K562 (cell line): ENCODE data around the gene TCF15. TPM values are rescaled to one million over a fixed set of nuclear protein-coding genes. Genes with fewer than 3 reads are reported as not detected.

Experiments
- DLX4 ChIP-seq: fragments of 250-450 bp; sonication (Bioruptor Pico); IDR thresholded peaks from 2 replicates; pipeline ENCODE4 v1.6.1; 2021; ENCODE audit warnings: mild to moderate bottlenecking
- ELF4 ChIP-seq: fragments of 450-650 bp; formaldehyde crosslinking; IDR thresholded peaks from 2 replicates; pipeline ENCODE4 v1.4.0; 2022; ENCODE audit warnings: missing genetic modification characterization
- ETV6 ChIP-seq, 3 experiments: fragments of 150-350 bp in 1 of 3; sonication (generic) in 1 of 3; formaldehyde crosslinking in 1 of 3; IDR thresholded peaks; 2 replicates each; pipeline versions ENCODE4 v1.6.1 to v1.8.0; 2014 to 2022; ENCODE audit warnings: borderline replicate concordance in 2 of 3, low read depth in 2 of 3, antibody characterized with exemption in 1 of 3, low read length in 1 of 3, mild to moderate bottlenecking in 1 of 3, missing genetic modification reagents in 1 of 3
- HIVEP1 ChIP-seq: fragments of 250-450 bp; sonication (Bioruptor Pico); IDR thresholded peaks from 2 replicates; pipeline ENCODE4 v1.4.0; 2020; ENCODE audit warnings: mild to moderate bottlenecking
- IRF2 ChIP-seq: sonication (generic); formaldehyde crosslinking; IDR thresholded peaks from 2 replicates; pipeline ENCODE4 v1.8.1; 2022; ENCODE audit warnings: mild to moderate bottlenecking, missing genetic modification reagents
- KLF10 ChIP-seq: fragments of 250-450 bp; sonication (Bioruptor Pico); IDR thresholded peaks from 2 replicates; pipeline ENCODE4 v1.6.1; 2021; ENCODE audit warnings: matching md5 sums
- LARP7 ChIP-seq: fragments of 450-650 bp; IDR thresholded peaks from 2 replicates; pipeline ENCODE4 v1.6.1; 2016
- MECOM ChIP-seq: fragments of 250-450 bp; sonication (Bioruptor Pico); IDR thresholded peaks from 2 replicates; pipeline ENCODE4 v1.8.0; 2022; ENCODE audit warnings: inconsistent platforms
- PTBP1 ChIP-seq: fragments of 200-400 bp; formaldehyde crosslinking; IDR thresholded peaks from 2 replicates; pipeline ENCODE4 v1.6.1; 2017; ENCODE audit warnings: low read depth, low read length
- SIN3A ChIP-seq, 2 experiments: fragments of 150-350 bp in 1 of 2; IDR thresholded peaks; 2 replicates each; pipeline ENCODE4 v1.6.1; 2011 to 2016; ENCODE audit warnings: borderline replicate concordance in 2 of 2, low read depth in 2 of 2, low read length in 2 of 2, mild to moderate bottlenecking in 2 of 2, moderate library complexity in 2 of 2; ENCODE audit not compliant: control insufficient read depth in 1 of 2
- TAF15 ChIP-seq: fragments of 200-400 bp; formaldehyde crosslinking; IDR thresholded peaks from 2 replicates; pipeline ENCODE4 v1.6.1; 2017; ENCODE audit warnings: mild to moderate bottlenecking, low read depth, low read length, moderate library complexity
- THRA ChIP-seq: fragments of 450-650 bp; IDR thresholded peaks from 2 replicates; pipeline ENCODE4 v1.6.1; 2017; ENCODE audit warnings: mild to moderate bottlenecking, moderate library complexity
- TRIM24 ChIP-seq, 2 experiments: fragments of 450-650 bp; IDR thresholded peaks; 2 replicates each; pipeline ENCODE4 v1.6.1; 2016
- ZNF431 ChIP-seq: sonication (generic); formaldehyde crosslinking; IDR thresholded peaks from 2 replicates; pipeline ENCODE4 v1.8.0; 2022; ENCODE audit warnings: mild to moderate bottlenecking, missing genetic modification reagents
- ZNF551 ChIP-seq: fragments of 250-450 bp; sonication (Bioruptor Pico); IDR thresholded peaks from 2 replicates; pipeline ENCODE4 v1.5.0; 2021; ENCODE audit warnings: mild to moderate bottlenecking, moderate library complexity
- ZNF644 ChIP-seq: fragments of 200-800 bp; sonication (Bioruptor generic); IDR thresholded peaks from 2 replicates; pipeline ENCODE4 v1.6.1; 2016; ENCODE audit warnings: low read depth, missing genetic modification characterization, missing compliant biosample characterization
- polyA plus RNA-seq, 8 experiments: library from polyadenylated mRNA; depleted of rRNA in 4 of 8; stranded (reverse) in 5 of 8; unstranded in 3 of 8; fragments of >200 nt; fragmentation: Nextera tagmentation in 2 of 8; fragmentation: Illumina TruSeq in 1 of 8; extraction: Ambion mirVana in 2 of 8; extraction: Trizol in 1 of 8; gene quantifications; 2 replicates each; pipeline versions ENCODE4 v1.2.1 to v1.2.3, GENCODE V29; 2011 to 2014; ENCODE audit warnings: inconsistent platforms in 1 of 8, missing spikeins in 1 of 8
- total RNA-seq, 7 experiments: library from RNA; depleted of rRNA in 6 of 7; stranded (reverse); fragments of >200 nt in 6 of 7; fragmentation: Illumina TruSeq in 2 of 7; extraction: Trizol in 2 of 7; gene quantifications; 2 replicates each; pipeline versions ENCODE4 v1.2.1 to v1.2.3, GENCODE V29; 2011 to 2021; ENCODE audit warnings: low replicate concordance in 1 of 7
- TF ChIP-seq, protein P1 (sequence below), 2 experiments: fragments of 150-350 bp in 1 of 2; IDR thresholded peaks; 2 replicates each; pipeline ENCODE4 v1.6.1; 2012 to 2016; ENCODE audit warnings: low read depth in 2 of 2, low read length in 2 of 2, mild to moderate bottlenecking in 1 of 2, moderate library complexity in 1 of 2
- TF ChIP-seq, protein P2 (sequence below): fragments of 250-450 bp; sonication (Bioruptor Pico); IDR thresholded peaks from 2 replicates; pipeline ENCODE4 v1.8.0; 2021; ENCODE audit warnings: moderate library complexity, mild to moderate bottlenecking, inconsistent platforms
- TF ChIP-seq, protein P3 (sequence below): IDR thresholded peaks from 3 replicates; pipeline ENCODE4 v1.6.1; 2011; ENCODE audit warnings: borderline replicate concordance, mild to moderate bottlenecking; ENCODE audit not compliant: insufficient read length, insufficient read depth
- TF ChIP-seq, protein P4 (sequence below): fragments of 250-450 bp; sonication (Bioruptor Pico); IDR thresholded peaks from 2 replicates; pipeline ENCODE4 v1.5.0; 2021

Gene TCF15
- total and polyA plus RNA-seq, 9 of the 15 experiments (the other 6 are each of a cell fraction or from before 2014, with no cell fraction given) = 0.04 to 5.0 (median 1.2) TPM

- TF ChIP-seq, protein P1, sequence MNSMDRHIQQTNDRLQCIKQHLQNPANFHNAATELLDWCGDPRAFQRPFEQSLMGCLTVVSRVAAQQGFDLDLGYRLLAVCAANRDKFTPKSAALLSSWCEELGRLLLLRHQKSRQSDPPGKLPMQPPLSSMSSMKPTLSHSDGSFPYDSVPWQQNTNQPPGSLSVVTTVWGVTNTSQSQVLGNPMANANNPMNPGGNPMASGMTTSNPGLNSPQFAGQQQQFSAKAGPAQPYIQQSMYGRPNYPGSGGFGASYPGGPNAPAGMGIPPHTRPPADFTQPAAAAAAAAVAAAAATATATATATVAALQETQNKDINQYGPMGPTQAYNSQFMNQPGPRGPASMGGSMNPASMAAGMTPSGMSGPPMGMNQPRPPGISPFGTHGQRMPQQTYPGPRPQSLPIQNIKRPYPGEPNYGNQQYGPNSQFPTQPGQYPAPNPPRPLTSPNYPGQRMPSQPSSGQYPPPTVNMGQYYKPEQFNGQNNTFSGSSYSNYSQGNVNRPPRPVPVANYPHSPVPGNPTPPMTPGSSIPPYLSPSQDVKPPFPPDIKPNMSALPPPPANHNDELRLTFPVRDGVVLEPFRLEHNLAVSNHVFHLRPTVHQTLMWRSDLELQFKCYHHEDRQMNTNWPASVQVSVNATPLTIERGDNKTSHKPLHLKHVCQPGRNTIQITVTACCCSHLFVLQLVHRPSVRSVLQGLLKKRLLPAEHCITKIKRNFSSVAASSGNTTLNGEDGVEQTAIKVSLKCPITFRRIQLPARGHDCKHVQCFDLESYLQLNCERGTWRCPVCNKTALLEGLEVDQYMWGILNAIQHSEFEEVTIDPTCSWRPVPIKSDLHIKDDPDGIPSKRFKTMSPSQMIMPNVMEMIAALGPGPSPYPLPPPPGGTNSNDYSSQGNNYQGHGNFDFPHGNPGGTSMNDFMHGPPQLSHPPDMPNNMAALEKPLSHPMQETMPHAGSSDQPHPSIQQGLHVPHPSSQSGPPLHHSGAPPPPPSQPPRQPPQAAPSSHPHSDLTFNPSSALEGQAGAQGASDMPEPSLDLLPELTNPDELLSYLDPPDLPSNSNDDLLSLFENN (IDR thresholded peaks at IDR 0.05; ENCODE audit: low read depth in 2 of 2, low read length in 2 of 2) = no peak
- 0 out of 2 replicates have a peak, but pooled peaks have one; percentile 53 for TF ChIP-seq PTBP1
- no peak for TF ChIP-seq ZNF644 (tag)
- no peak for TF ChIP-seq THRA
- TF ChIP-seq ZNF551 (CRISPR knock-in tag) = no peak
- peak in 1 of 2 experiments; percentile 42; a peak in 1 of 4 replicates for TF ChIP-seq SIN3A (IDR thresholded peaks at IDR 0.05; ENCODE audit: borderline replicate concordance in 2 of 2, control insufficient read depth in 1 of 2, low read depth in 2 of 2, low read length in 2 of 2)
- no peak for TF ChIP-seq IRF2
- TF ChIP-seq ETV6 (IDR thresholded peaks at IDR 0.05; ENCODE audit: borderline replicate concordance in 1 of 2, low read depth in 2 of 2, low read length in 1 of 2) = no peak
- no peak for TF ChIP-seq ETV6 (CRISPR knock-in tag; IDR thresholded peaks at IDR 0.05; ENCODE audit: borderline replicate concordance)
- TF ChIP-seq TRIM24 (IDR thresholded peaks at IDR 0.05) = no peak
- no peak for TF ChIP-seq DLX4
- 0 out of 2 replicates have a peak, but pooled peaks have one; percentile 57 for TF ChIP-seq ZNF431 (CRISPR knock-in tag)
- TF ChIP-seq HIVEP1 (CRISPR knock-in tag) = no peak
- TF ChIP-seq LARP7 = no peak
- TF ChIP-seq, protein P2, sequence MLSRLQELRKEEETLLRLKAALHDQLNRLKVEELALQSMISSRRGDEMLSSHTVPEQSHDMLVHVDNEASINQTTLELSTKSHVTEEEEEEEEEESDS (CRISPR knock-in tag) = no peak
- TF ChIP-seq TAF15 = no peak
- no peak for TF ChIP-seq ELF4 (CRISPR knock-in tag)
- TF ChIP-seq KLF10 = no peak
- TF ChIP-seq, protein P3, sequence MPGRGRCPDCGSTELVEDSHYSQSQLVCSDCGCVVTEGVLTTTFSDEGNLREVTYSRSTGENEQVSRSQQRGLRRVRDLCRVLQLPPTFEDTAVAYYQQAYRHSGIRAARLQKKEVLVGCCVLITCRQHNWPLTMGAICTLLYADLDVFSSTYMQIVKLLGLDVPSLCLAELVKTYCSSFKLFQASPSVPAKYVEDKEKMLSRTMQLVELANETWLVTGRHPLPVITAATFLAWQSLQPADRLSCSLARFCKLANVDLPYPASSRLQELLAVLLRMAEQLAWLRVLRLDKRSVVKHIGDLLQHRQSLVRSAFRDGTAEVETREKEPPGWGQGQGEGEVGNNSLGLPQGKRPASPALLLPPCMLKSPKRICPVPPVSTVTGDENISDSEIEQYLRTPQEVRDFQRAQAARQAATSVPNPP = no peak
- TF ChIP-seq, protein P4, sequence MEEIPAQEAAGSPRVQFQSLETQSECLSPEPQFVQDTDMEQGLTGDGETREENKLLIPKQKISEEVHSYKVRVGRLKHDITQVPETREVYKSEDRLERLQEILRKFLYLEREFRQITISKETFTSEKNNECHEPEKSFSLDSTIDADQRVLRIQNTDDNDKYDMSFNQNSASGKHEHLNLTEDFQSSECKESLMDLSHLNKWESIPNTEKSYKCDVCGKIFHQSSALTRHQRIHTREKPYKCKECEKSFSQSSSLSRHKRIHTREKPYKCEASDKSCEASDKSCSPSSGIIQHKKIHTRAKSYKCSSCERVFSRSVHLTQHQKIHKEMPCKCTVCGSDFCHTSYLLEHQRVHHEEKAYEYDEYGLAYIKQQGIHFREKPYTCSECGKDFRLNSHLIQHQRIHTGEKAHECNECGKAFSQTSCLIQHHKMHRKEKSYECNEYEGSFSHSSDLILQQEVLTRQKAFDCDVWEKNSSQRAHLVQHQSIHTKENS = no peak
- TF ChIP-seq MECOM (CRISPR knock-in tag) = no peak
These were observed 42.6 kb upstream of the TCF15 start (continued) for GRCh38 chr20:652615-653109.
